ENCODE results near the gene SMYD4.
"Not testable (repeated sequence)": the region's sequence is repeated elsewhere in the genome, so short reads cannot be mapped to it uniquely, and the experiment has no call there.

- TF ChIP-seq ZNF274 (IDR thresholded peaks at IDR 0.05; ENCODE audit: low read depth, low read length); YY1 (IDR thresholded peaks at IDR 0.05; ENCODE audit: insufficient read depth, insufficient read length): not testable (repeated sequence)
Observed at GRCh38 chr17:1797846-1798245, 31.9 kb downstream of the SMYD4 start.
